D721Med (cell line): ENCODE results near the gene LSM2.
"Not testable (repeated sequence)": the region's sequence is repeated elsewhere in the genome, so short reads cannot be mapped to it uniquely, and the experiment has no call there.

Source experiments
- DNase-seq: peaks from one replicate; pipeline ENCODE4 v3.0.0; 2011; ENCODE audit warnings: low spot score; ENCODE audit not compliant: insufficient read length
- FAIRE-seq: peaks from 2 replicates; lab custom pipeline; 2011; peaks lifted over from hg19 to GRCh38; lab: Jason Lieb, UNC
- TF ChIP-seq, protein P1 (sequence below): IDR thresholded peaks from 2 replicates; pipeline ENCODE4 v1.5.1; 2012; ENCODE audit warnings: mild to moderate bottlenecking, control low read depth; ENCODE audit not compliant: insufficient read depth; ENCODE audit errors: missing control alignments

The LSM2 gene

DNA sequence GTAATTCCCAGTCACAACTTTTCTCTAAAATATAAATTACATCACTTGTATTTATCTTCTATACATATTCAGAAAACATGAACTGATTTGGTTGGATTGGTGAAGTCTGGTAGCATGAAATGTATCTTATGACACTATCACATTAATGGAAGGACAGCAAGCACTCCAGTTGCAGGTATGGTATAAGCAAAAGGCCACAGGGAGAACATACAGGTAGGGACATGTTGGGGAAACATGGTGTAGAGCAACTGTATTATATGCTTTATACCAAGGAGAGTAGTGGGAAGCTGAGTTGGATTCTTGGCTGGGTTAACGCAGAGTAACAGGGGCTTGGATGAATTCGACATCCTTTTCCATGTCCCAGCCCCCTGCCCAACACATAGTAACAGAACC, 9.8 kb downstream of the LSM2 start:
- FAIRE-seq (no peak), DNase-seq (no peak)
- TF ChIP-seq, protein P1, sequence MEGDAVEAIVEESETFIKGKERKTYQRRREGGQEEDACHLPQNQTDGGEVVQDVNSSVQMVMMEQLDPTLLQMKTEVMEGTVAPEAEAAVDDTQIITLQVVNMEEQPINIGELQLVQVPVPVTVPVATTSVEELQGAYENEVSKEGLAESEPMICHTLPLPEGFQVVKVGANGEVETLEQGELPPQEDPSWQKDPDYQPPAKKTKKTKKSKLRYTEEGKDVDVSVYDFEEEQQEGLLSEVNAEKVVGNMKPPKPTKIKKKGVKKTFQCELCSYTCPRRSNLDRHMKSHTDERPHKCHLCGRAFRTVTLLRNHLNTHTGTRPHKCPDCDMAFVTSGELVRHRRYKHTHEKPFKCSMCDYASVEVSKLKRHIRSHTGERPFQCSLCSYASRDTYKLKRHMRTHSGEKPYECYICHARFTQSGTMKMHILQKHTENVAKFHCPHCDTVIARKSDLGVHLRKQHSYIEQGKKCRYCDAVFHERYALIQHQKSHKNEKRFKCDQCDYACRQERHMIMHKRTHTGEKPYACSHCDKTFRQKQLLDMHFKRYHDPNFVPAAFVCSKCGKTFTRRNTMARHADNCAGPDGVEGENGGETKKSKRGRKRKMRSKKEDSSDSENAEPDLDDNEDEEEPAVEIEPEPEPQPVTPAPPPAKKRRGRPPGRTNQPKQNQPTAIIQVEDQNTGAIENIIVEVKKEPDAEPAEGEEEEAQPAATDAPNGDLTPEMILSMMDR: no peak

GRCh38 chr6:31795616-31796298, 11.0 kb downstream of the LSM2 start, which contains the start of gene VARS1:
TSS of gene VARS1 (minus strand) at chr6:31795752. CDS start at chr6:31795217, 535 bp downstream.
- TF ChIP-seq, protein P1: peak; percentile 72
- no peak for FAIRE-seq
- peak; percentile 94 for DNase-seq

DNA sequence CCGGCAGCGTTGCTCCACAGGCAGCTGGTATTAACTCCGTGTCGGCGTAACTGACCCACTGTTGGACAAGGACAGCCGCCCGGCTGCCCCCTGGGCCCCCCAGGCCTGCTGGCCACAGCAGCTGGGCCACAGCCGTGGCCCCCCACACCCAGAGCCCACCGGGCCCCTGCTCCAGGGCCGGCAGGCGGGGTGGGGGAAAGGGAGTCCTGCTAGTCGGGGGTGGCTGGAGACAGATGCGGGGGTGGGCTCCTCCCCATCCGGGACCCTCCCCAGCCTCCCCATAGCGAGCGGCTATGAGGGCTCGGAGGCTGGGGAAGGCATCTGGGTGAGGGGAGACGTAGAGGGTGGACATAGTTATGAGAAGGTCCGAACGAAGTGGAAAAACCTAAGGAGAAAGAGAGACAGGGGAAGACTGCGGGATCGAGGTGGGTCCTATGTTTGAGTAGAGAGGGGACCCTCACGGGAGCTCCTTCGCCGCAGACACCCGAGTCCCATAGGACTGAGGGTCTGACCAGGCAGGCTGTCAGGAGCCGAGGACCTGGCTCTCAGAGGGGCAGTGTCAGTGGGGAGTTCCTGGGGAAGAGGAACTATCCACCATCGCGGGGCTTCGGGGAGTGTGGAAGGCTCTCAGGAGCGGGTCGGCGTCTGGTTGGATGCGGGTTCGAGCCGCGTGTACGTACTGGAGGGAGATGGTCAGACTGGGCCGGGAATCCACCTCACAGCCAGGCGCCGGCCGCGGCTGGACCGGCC, 11.7 kb downstream of the LSM2 start:
- TF ChIP-seq, protein P1: no peak
- DNase-seq (no peak), FAIRE-seq (no peak)

GRCh38 chr6:31794294-31794865, 12.4 kb downstream of the LSM2 start:
- TF ChIP-seq, protein P1: no peak
- peak; percentile 55 for DNase-seq
- FAIRE-seq: no peak

- DNase-seq, FAIRE-seq: not testable (repeated sequence)
Observed at GRCh38 chr6:31793927-31794245, 12.9 kb downstream of the LSM2 start.

DNA sequence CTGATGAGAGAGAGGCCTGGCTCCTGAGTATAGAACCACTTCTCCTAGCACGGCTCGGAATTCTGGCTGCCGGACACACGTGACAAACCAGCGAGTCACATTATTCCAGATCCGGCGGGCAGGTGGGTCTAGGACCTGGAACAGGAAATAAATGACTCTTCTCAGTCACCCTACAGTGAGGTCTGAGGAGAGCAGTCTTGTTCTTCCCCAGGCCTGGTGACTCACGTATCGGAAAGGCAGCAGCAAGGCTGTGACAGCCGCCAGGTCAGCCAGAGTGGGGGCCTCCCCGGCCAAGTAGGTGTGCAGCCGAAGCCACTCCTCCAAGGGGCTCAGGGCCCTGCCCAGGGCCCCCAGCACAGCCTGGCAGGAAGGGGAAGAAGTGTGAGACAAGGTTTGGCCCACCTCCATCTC, 14.0 kb downstream of the LSM2 start:
- TF ChIP-seq, protein P1: no peak
- FAIRE-seq (no peak), DNase-seq (no peak)

- no peak for FAIRE-seq
- DNase-seq: no peak
- TF ChIP-seq, protein P1: no peak
Observed at GRCh38 chr6:31792090-31792374, 14.7 kb downstream of the LSM2 start.
